Measurements from ENCODE around the gene MTMR10.

MTMR10 gene

DNA sequence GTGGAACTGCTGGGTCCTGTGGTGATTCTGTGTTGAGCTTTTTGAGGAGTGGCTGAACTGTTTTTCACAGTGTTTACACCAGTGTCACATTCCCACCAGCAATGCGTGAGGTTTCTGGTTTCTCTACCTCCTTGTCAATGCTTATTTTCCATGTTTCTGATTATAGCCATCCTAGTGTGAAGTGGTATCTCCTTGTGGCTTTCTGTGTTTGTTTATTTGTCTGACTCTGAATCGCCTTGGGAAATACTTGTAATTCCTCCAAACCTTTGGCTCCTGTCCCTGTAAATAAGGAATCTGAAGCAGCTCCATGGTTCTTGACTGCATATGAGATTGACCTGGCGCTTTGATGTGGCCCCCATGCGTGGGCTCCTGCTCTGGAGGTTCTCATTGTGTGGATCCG, 67.1 kb downstream of the MTMR10 start:
- Histone ChIP-seq H3K4me1 (no peaks in the 10 kb centered on the region), H3K27ac (no peak overlapping the region), H3K27me3 (no peaks in the 10 kb centered on the region), H3K4me3 (no peak overlapping the region), H3K36me3 (peaks cover 15 to 88% (median 84%) of the 10 kb centered on the region in 3 donors), H3K9me3 (no peaks in the 10 kb centered on the region)
- TF ChIP-seq, protein P1, sequence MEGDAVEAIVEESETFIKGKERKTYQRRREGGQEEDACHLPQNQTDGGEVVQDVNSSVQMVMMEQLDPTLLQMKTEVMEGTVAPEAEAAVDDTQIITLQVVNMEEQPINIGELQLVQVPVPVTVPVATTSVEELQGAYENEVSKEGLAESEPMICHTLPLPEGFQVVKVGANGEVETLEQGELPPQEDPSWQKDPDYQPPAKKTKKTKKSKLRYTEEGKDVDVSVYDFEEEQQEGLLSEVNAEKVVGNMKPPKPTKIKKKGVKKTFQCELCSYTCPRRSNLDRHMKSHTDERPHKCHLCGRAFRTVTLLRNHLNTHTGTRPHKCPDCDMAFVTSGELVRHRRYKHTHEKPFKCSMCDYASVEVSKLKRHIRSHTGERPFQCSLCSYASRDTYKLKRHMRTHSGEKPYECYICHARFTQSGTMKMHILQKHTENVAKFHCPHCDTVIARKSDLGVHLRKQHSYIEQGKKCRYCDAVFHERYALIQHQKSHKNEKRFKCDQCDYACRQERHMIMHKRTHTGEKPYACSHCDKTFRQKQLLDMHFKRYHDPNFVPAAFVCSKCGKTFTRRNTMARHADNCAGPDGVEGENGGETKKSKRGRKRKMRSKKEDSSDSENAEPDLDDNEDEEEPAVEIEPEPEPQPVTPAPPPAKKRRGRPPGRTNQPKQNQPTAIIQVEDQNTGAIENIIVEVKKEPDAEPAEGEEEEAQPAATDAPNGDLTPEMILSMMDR (IDR thresholded peaks at IDR 0.05): no peak
- DNase-seq: no peak
- intact Hi-C loops (cut with DNase I; ENCODE audit: low total_unique reads): no loop called here

DNA sequence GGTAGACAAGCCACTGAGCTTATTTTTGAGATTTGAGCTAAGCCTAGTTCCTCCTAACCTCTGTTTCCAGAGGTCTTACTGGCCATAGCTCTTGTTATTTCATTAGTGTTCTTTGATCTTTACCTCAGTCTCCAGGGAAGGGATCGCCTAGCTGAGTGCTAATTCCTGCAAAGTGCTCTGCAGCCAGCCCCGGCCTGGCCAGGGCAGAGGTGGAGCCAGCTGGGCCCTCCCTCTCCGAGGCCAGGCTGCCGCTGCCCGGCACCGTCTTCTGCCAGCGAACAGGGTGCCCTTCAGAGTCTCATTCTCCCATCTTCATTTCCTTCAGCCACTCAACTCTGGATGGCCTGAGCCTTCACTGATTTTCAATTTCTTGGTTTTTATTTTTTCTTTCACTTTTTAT, 68.0 kb downstream of the MTMR10 start:
- TF ChIP-seq, protein P1 (IDR thresholded peaks at IDR 0.05): no peak
- Histone ChIP-seq H3K4me3 (no peak overlapping the region), H3K27me3 (no peaks in the 10 kb centered on the region), H3K36me3 (peaks cover 20 to 95% (median 82%) of the 10 kb centered on the region in 3 donors), H3K4me1 (no peaks in the 10 kb centered on the region), H3K27ac (no peak overlapping the region), H3K9me3 (no peaks in the 10 kb centered on the region)
- intact Hi-C loops (cut with DNase I; ENCODE audit: low total_unique reads): no loop called here
- no peak for DNase-seq

DNA sequence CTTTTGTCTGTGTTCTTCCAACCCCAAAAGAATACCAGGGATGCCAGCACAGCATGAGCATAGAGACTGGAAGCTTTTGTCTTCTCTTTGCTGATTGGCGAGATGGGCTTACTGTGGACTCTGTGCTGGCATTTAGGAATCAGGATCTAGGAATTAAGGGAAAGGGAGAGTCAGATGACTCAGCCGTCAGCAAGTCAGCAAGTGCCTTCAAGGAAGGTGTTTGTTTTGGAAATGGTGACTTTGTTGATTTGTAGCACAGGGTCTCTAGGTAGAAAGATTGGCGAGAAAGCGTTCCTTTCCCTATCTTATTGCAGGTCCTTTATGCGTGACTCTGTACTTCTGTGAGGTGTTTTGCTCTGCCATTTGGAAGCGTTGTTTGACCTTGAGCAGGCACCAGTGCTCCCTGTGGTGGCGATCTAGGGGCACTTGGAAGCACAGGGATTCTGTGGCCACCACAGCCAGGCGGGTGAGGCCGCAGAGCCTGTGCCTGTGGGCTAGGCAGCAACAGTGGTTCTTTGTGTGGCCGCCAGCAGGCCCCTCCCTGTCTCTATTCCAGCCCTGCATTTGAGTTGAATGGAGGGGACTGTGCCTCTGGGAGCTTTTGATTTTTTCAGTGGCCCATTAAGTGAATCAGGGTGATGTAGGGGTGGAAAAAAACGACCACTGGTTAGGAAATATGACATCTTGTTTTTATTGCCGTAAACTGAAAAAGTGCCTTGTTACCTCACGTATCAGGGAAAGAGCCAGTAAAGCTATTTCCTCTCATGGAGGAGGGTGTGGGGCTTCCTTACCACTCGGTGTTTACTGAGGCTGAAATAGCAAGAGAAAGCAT, 68.7 kb downstream of the MTMR10 start:
- Histone ChIP-seq H3K9me3 (no peaks in the 10 kb centered on the region), H3K4me3 (no peak overlapping the region), H3K36me3 (peaks cover 26 to 95% (median 86%) of the 10 kb centered on the region in 3 donors), H3K27me3 (no peaks in the 10 kb centered on the region), H3K4me1 (no peaks in the 10 kb centered on the region), H3K27ac (no peak overlapping the region)
- TF ChIP-seq, protein P1 (IDR thresholded peaks at IDR 0.05): no peak
- no peak for DNase-seq
- intact Hi-C loops (cut with DNase I; ENCODE audit: low total_unique reads): no loop called here

DNA sequence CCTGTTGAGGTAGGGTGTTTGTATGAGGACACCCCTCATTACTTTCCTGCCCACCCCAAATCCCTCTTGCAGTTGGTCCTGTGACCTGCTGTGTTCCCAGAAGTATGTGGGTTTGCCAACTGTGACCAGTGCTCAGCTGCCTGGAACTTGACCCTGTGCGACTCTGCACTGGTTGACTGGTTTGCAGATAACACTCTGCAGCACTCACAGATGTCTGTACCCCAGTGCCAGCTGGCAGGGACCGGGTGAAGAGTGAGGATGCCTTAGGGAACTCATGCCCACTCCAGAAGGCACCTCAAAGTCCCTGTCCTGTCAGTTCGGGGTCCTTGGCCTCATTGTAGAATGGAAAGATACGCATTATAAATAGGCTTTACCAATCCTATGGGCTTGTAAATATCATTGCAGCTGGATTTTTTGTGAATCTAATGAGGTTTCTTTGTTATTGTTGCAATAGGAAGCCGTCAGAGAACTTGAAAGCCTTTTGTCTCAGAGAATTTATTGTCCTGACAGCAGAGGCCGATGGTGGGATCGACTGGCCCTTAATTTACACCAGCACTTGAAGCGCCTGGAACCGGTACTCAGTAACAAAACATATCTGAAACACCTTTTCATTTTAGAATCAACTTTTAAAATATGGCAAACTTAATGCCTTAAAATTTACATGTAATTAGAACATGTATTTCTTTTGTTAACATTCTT, 69.5 kb downstream of the MTMR10 start:
- Histone ChIP-seq H3K9me3 (no peaks in the 10 kb centered on the region), H3K27me3 (no peaks in the 10 kb centered on the region), H3K4me1 (no peaks in the 10 kb centered on the region), H3K27ac (no peak overlapping the region), H3K4me3 (no peak overlapping the region), H3K36me3 (peaks cover 33 to 90% (median 80%) of the 10 kb centered on the region in 3 donors)
- no peak for DNase-seq
- intact Hi-C loops (cut with DNase I; ENCODE audit: low total_unique reads): no loop called here
- TF ChIP-seq, protein P1 (IDR thresholded peaks at IDR 0.05): no peak

DNA sequence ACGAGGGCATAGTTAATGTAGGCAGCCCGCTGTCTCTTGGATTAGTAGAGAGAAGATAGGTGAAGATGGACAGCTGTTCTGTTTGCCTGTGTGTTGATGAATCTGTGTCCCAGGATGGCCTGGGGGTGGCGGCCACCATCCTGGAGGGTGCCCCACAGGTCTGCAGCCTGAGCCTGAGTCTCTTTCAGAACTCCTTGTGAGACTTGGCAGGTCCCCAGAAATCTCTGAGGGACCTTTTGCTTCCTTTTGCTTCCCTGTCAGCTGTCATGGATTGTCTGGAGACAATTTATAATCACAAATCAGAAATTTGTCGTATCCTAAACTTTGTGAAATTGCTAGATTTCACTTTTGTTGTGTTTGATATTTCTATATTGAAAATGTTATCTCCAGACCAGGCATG, 70.3 kb downstream of the MTMR10 start:
- Histone ChIP-seq H3K9me3 (no peaks in the 10 kb centered on the region), H3K4me3 (no peak overlapping the region), H3K27ac (no peak overlapping the region), H3K4me1 (no peaks in the 10 kb centered on the region), H3K27me3 (no peaks in the 10 kb centered on the region), H3K36me3 (peaks cover 40 to 90% (median 81%) of the 10 kb centered on the region in 3 donors)
- no peak for DNase-seq
- intact Hi-C loops (cut with DNase I; ENCODE audit: low total_unique reads): no loop called here
- TF ChIP-seq, protein P1 (IDR thresholded peaks at IDR 0.05): no peak

All from tibial artery (tissue), 4 donors.